PC-3 (cell line): Measurements from ENCODE around the gene NKX6-1.

Source experiments
- CTCF ChIP-seq: fragments of 300-600 bp; sonication (generic); conservative IDR thresholded peaks from 2 replicates; pipeline ENCODE4 v1.5.1; 2017; ENCODE audit warnings: antibody characterized with exemption, low read depth, mild to moderate bottlenecking, low read length
- EZH2 ChIP-seq: fragments of 300-600 bp; sonication (generic); IDR thresholded peaks from one replicate; pipeline ENCODE4 v1.6.1; 2017; ENCODE audit warnings: antibody characterized with exemption, mild to moderate bottlenecking, low read length; ENCODE audit not compliant: unreplicated experiment

- TF ChIP-seq CTCF (no peak), EZH2 (no peak)
Measured at GRCh38 chr4:84512277-84512676, 13.2 kb upstream of the NKX6-1 start.
